GM12878 (cell line): ENCODE data around the gene SMARCC2. TPM values are rescaled to one million over a fixed set of nuclear protein-coding genes. Genes with fewer than 3 reads are reported as not detected.

Source experiments
- CBX3 ChIP-seq: fragments of 200-600 bp; sonication (generic); IDR thresholded peaks from 2 replicates; pipeline ENCODE4 v1.6.1; 2016; ENCODE audit warnings: low read depth, borderline replicate concordance
- CREB1 ChIP-seq: IDR thresholded peaks from 2 replicates; pipeline ENCODE4 v1.6.1; 2012; ENCODE audit warnings: low read depth, mild to moderate bottlenecking, inconsistent platforms
- CREM ChIP-seq: IDR thresholded peaks from 2 replicates; pipeline ENCODE4 v1.6.1; 2014; ENCODE audit warnings: antibody characterized with exemption, low read depth
- FOXM1 ChIP-seq: IDR thresholded peaks from 2 replicates; pipeline ENCODE4 v1.6.1; 2012; ENCODE audit warnings: low read depth, mild to moderate bottlenecking, inconsistent platforms, low read length, moderate library complexity
- HCFC1 ChIP-seq: fragments of 150-350 bp; IDR thresholded peaks from 2 replicates; pipeline ENCODE4 v1.6.1; 2014; ENCODE audit warnings: low read length
- IKZF1 ChIP-seq: fragments of 450-650 bp; conservative IDR thresholded peaks from 2 replicates; pipeline ENCODE4 v1.6.1; 2017; ENCODE audit warnings: antibody characterized with exemption, mild to moderate bottlenecking
- JUND ChIP-seq: IDR thresholded peaks from 2 replicates; pipeline ENCODE4 v1.6.1; 2012; ENCODE audit warnings: low read depth, mild to moderate bottlenecking, low read length, improper control_type of control experiment, moderate library complexity
- MTA2 ChIP-seq: fragments of 450-650 bp; IDR thresholded peaks from 2 replicates; pipeline ENCODE4 v1.6.1; 2016; ENCODE audit warnings: low read depth, mild to moderate bottlenecking, moderate library complexity
- NR2F1 ChIP-seq: fragments of 450-650 bp; conservative IDR thresholded peaks from 2 replicates; pipeline ENCODE4 v1.6.1; 2017; ENCODE audit warnings: mild to moderate bottlenecking
- SREBF2 ChIP-seq: IDR thresholded peaks from 2 replicates; pipeline ENCODE4 v1.6.1; 2012; ENCODE audit warnings: mild to moderate bottlenecking, low read length
- ZNF384 ChIP-seq: IDR thresholded peaks from 2 replicates; pipeline ENCODE4 v1.6.1; 2012; ENCODE audit warnings: low read depth, mild to moderate bottlenecking, low read length, improper control_type of control experiment, borderline replicate concordance
- ZZZ3 ChIP-seq: IDR thresholded peaks from 2 replicates; pipeline ENCODE4 v1.6.1; 2011; ENCODE audit warnings: low read depth; ENCODE audit not compliant: control insufficient read depth, insufficient read length
- polyA plus RNA-seq, 11 experiments: library from polyadenylated mRNA; depleted of rRNA in 4 of 11; unstranded in 6 of 11; stranded (reverse) in 5 of 11; fragments of >200 nt; fragmentation: Nextera tagmentation in 4 of 11; fragmentation: Illumina TruSeq in 1 of 11; extraction: Ambion mirVana in 4 of 11; extraction: Trizol in 1 of 11; gene quantifications; 1 replicate in 1 of 11; 2 replicates in 10 of 11; pipeline versions ENCODE4 v1.2.1 to v1.2.3, GENCODE V29; 2011 to 2016; ENCODE audit warnings: inconsistent platforms in 2 of 11, missing spikeins in 2 of 11, low read depth in 1 of 11
- total RNA-seq, 4 experiments: library from RNA; depleted of rRNA in 3 of 4; stranded (reverse); fragments of >200 nt in 3 of 4; fragmentation: Illumina TruSeq in 1 of 4; extraction: Trizol in 1 of 4; gene quantifications; 2 replicates each; pipeline versions ENCODE4 v1.2.1 to v1.2.3, GENCODE V29; 2013 to 2021
- TF ChIP-seq, protein P1 (sequence below): fragments of 450-650 bp; formaldehyde crosslinking; IDR thresholded peaks from 2 replicates; pipeline ENCODE4 v1.4.0; 2020; ENCODE audit warnings: mild to moderate bottlenecking, moderate library complexity
- TF ChIP-seq, protein P2 (sequence below): IDR thresholded peaks from 2 replicates; pipeline ENCODE4 v1.6.1; 2012; ENCODE audit warnings: low read depth, low read length, improper control_type of control experiment
- TF ChIP-seq, protein P3 (sequence below): fragments of 150-350 bp; IDR thresholded peaks from 2 replicates; pipeline ENCODE4 v1.6.1; 2014; ENCODE audit warnings: mild to moderate bottlenecking, low read depth, low read length
- TF ChIP-seq, protein P4 (sequence below): fragments of 450-650 bp; IDR thresholded peaks from 2 replicates; pipeline ENCODE4 v1.6.1; 2016; ENCODE audit warnings: mild to moderate bottlenecking
- TF ChIP-seq, protein P5 (sequence below): IDR thresholded peaks from 2 replicates; pipeline ENCODE4 v1.6.1; 2011; ENCODE audit warnings: low read depth, mild to moderate bottlenecking, low read length, moderate library complexity, borderline replicate concordance; ENCODE audit errors: extremely low read depth

SMARCC2 gene
- total and polyA plus RNA-seq, 10 of the 15 experiments (the other 5 are each of a cell fraction or from before 2014, with no cell fraction given), result 13.6 to 71.2 (median 42.3) TPM

DNA sequence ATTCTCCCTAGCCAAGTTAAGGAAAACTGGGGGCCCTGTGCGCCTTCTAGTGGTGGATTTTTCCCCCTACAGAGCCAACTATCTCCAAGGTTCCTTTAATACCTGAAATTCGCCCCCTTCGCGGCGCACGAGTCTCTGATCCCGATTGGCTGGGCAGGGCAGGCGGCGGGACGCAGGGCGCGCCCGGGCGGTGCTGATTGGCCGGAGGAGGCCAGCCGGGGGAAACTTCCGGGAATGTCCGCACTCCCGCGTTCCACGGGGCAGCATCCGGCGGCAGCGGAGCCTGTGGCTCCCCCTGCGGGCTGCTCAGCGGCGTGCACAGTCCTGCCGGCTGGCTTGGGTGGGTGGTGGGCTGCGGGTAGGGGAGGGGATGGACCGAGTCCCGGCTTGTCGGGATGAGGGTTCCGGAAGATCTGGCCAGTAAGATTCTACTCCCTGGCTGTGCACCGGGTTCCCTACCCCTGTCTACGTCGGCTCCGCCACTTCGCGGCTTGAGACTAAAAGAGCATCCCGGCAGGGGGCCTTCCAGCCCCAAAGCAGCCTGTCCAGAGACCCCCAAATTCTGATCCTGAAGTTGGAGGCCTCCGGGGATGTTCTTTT, 34.9 kb upstream of the SMARCC2 start, which contains the start of gene NABP2 (continued):
- TF ChIP-seq, protein P1, sequence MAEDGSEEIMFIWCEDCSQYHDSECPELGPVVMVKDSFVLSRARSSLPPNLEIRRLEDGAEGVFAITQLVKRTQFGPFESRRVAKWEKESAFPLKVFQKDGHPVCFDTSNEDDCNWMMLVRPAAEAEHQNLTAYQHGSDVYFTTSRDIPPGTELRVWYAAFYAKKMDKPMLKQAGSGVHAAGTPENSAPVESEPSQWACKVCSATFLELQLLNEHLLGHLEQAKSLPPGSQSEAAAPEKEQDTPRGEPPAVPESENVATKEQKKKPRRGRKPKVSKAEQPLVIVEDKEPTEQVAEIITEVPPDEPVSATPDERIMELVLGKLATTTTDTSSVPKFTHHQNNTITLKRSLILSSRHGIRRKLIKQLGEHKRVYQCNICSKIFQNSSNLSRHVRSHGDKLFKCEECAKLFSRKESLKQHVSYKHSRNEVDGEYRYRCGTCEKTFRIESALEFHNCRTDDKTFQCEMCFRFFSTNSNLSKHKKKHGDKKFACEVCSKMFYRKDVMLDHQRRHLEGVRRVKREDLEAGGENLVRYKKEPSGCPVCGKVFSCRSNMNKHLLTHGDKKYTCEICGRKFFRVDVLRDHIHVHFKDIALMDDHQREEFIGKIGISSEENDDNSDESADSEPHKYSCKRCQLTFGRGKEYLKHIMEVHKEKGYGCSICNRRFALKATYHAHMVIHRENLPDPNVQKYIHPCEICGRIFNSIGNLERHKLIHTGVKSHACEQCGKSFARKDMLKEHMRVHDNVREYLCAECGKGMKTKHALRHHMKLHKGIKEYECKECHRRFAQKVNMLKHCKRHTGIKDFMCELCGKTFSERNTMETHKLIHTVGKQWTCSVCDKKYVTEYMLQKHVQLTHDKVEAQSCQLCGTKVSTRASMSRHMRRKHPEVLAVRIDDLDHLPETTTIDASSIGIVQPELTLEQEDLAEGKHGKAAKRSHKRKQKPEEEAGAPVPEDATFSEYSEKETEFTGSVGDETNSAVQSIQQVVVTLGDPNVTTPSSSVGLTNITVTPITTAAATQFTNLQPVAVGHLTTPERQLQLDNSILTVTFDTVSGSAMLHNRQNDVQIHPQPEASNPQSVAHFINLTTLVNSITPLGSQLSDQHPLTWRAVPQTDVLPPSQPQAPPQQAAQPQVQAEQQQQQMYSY (CRISPR knock-in tag), result no peak
- peak; percentile 73 for TF ChIP-seq CREB1
- TF ChIP-seq IKZF1, result peak; percentile 94
- no peak for TF ChIP-seq ZZZ3
- no peak for TF ChIP-seq SREBF2
- TF ChIP-seq, protein P2, sequence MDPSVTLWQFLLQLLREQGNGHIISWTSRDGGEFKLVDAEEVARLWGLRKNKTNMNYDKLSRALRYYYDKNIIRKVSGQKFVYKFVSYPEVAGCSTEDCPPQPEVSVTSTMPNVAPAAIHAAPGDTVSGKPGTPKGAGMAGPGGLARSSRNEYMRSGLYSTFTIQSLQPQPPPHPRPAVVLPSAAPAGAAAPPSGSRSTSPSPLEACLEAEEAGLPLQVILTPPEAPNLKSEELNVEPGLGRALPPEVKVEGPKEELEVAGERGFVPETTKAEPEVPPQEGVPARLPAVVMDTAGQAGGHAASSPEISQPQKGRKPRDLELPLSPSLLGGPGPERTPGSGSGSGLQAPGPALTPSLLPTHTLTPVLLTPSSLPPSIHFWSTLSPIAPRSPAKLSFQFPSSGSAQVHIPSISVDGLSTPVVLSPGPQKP, result peak; percentile 69; the same call in 1 of the 2 replicates
- TF ChIP-seq, protein P3, sequence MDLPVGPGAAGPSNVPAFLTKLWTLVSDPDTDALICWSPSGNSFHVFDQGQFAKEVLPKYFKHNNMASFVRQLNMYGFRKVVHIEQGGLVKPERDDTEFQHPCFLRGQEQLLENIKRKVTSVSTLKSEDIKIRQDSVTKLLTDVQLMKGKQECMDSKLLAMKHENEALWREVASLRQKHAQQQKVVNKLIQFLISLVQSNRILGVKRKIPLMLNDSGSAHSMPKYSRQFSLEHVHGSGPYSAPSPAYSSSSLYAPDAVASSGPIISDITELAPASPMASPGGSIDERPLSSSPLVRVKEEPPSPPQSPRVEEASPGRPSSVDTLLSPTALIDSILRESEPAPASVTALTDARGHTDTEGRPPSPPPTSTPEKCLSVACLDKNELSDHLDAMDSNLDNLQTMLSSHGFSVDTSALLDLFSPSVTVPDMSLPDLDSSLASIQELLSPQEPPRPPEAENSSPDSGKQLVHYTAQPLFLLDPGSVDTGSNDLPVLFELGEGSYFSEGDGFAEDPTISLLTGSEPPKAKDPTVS, result no peak
- TF ChIP-seq FOXM1, result peak; percentile 73; the same call in 1 of the 2 replicates
- TF ChIP-seq HCFC1, result peak; percentile 59
- peak; percentile 31; the same call in 1 of the 2 replicates for TF ChIP-seq MTA2
- no peak for TF ChIP-seq CBX3
- TF ChIP-seq, protein P4, sequence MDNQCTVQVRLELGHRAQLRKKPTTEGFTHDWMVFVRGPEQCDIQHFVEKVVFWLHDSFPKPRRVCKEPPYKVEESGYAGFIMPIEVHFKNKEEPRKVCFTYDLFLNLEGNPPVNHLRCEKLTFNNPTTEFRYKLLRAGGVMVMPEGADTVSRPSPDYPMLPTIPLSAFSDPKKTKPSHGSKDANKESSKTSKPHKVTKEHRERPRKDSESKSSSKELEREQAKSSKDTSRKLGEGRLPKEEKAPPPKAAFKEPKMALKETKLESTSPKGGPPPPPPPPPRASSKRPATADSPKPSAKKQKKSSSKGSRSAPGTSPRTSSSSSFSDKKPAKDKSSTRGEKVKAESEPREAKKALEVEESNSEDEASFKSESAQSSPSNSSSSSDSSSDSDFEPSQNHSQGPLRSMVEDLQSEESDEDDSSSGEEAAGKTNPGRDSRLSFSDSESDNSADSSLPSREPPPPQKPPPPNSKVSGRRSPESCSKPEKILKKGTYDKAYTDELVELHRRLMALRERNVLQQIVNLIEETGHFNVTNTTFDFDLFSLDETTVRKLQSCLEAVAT, result no peak; the same call in 1 of the 2 replicates
- TF ChIP-seq ZNF384, result no peak
- TF ChIP-seq NR2F1, result peak; percentile 44; the same call in 1 of the 2 replicates
- TF ChIP-seq JUND, result no peak
- peak; percentile 57; the same call in 1 of the 2 replicates for TF ChIP-seq CREM
- TF ChIP-seq, protein P5, sequence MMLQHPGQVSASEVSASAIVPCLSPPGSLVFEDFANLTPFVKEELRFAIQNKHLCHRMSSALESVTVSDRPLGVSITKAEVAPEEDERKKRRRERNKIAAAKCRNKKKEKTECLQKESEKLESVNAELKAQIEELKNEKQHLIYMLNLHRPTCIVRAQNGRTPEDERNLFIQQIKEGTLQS, result peak; percentile 49; the same call in 1 of the 2 replicates
